Body of pancreas (tissue), 4 donors: Measurements from ENCODE around the gene LRP1-AS.

Source experiments
- CTCF ChIP-seq, 7 experiments: fragments of 450-650 bp in 4 of 7; fragments of 200-600 bp in 3 of 7; sonication (generic) in 3 of 7; IDR thresholded peaks; one replicate each; pipeline ENCODE4 v1.5.1; 2016 to 2019; ENCODE audit warnings: antibody characterized with exemption in 7 of 7
- POLR2A ChIP-seq, 3 donors: fragments of 450-650 bp; IDR thresholded peaks; one replicate each; pipeline ENCODE4 v1.6.1; 2016; ENCODE audit warnings: antibody characterized with exemption in 3 of 3, mild to moderate bottlenecking in 2 of 3

- TF ChIP-seq POLR2A (IDR thresholded peaks at IDR 0.05) = no peak
- TF ChIP-seq CTCF (IDR thresholded peaks at IDR 0.05) = no peak
Measured at GRCh38 chr12:57173683-57174082, 26.3 kb upstream of the LRP1-AS start.
